ENCODE results near the gene MAML2.

The MAML2 gene

GRCh38 chr11:96221244-96222070, 121.5 kb downstream of the MAML2 start:
- DNase-seq (ENCODE audit: extremely low spot score, insufficient read length, low read depth) (no peak), FAIRE-seq (no peak)

DNA sequence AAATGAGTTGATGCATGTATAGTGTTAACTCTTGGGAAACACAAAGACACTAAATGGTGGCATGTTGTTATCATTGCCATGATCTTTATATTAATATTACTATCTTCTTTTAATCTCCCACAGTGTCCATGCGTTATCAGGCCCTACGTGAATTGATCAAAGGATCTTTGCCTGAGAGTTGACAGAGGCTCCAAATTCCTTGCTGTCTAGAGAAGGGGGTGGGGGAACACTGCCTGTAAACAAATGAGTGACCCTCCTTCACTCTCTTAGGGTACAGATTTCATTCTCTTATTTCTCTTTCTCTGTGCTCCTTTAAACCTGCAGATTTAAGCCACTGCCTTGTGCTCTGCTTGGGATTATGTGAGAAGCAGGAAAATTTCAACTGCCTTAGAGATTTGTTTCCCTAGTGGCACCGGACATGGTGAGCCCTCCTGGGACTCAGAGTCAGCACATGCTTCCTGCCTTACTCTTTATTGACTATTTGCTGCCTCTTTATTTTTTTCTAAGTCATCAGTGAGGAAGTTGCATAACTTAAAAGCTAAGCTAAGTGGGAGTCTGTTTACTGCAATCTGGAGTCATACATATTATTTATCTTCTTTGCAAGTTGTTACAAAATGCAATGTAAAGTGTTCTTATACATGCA, 122.9 kb downstream of the MAML2 start:
- FAIRE-seq (peak; percentile 36), DNase-seq (ENCODE audit: extremely low spot score, insufficient read length, low read depth) (no peak)

GRCh38 chr11:96218901-96219300, 124.1 kb downstream of the MAML2 start:
- no peak for FAIRE-seq
- DNase-seq (ENCODE audit: extremely low spot score, insufficient read length, low read depth): no peak

GRCh38 chr11:96218006-96218405, 125.0 kb downstream of the MAML2 start:
- no peak for DNase-seq (ENCODE audit: extremely low spot score, insufficient read length, low read depth)
- FAIRE-seq: no peak

DNA sequence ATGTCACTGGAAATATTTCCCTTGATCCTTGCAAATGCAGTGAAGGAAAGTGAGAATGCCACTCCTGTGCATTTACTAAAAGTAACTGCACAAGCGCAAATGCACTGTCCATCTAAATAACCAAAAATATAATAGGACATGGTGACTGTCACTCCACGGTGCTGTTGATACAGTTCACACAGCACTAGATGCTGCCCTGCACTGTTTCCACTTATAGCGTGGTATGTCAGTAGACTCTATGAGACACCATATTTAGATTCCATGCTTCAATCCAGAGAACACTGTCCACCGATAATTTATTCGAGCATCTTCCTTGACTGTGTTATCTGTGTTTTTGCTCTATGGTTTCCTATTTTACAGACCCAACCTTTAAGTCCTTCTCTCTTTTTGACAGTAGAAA, 125.8 kb downstream of the MAML2 start:
- FAIRE-seq: no peak
- DNase-seq (ENCODE audit: extremely low spot score, insufficient read length, low read depth): no peak

DNA sequence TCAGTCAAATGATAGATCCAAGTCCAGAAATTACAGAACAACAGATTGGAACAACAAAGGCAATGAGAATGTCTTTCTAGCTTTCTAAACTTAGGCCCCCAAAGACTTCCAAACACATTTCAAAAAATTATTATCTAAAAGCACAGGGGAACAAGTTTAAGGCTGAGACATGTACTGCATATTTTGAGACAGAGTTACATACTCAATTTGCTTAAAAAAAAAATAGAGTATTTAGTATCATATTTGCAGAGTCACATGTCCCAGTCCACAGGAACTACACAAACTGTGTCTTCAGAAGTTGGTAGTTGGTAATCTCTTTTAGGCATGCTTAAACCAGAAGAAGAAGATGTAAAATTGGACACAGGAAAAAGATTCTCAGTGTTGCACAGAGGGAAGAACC, 127.2 kb downstream of the MAML2 start:
- no peak for DNase-seq (ENCODE audit: extremely low spot score, insufficient read length, low read depth)
- no peak for FAIRE-seq

DNA sequence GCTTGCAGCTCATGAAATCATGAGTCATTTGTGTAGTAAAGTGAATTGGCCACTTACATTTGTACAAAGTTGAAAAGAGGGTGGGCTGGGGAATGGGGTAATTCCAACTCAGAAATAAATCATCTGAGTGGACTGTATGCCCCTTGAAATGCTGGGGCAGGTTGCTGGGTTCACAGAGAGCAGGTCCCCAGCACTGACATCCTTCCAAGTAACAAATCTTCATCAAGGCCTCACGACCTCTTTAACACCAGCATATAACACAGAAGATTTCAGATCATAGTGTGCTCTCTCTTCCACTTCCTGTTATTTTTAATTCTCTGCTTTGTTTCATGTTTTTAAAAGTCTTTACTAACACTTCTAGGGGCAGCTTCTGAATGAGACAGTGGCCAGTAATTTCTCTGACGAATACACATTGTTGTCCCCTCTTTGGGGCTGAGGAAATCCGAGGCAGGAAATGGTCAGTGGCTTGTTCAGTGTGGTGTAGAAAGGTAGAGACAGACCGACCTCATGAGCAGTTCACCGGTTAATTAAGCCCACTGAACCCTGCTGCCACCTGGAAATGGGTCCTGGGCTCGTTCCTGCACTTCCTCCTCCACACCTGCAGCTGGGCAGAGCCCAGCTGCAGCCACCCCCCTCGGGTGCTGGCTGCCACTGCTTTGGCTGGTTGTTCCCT, 127.7 kb downstream of the MAML2 start:
- peak; percentile 88 for FAIRE-seq
- DNase-seq (ENCODE audit: extremely low spot score, insufficient read length, low read depth): peak; percentile 18

DNA sequence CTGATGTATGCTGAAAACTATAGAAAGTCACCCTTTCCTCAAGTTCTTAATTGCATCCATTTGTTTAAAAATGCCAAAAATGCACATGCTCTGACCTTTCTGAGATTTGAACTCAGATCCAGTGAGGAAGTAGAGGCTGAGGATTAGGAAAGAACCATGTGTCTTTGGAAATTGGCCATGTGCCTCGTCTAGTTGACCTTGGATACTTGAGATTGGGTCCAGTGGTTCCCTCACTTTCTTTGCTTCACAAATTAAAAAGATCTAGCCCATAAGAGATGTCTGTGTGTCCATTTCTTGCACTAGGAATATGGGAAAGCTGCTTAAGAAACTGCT, 128.3 kb downstream of the MAML2 start:
- no peak for DNase-seq (ENCODE audit: extremely low spot score, insufficient read length, low read depth)
- no peak for FAIRE-seq

DNA sequence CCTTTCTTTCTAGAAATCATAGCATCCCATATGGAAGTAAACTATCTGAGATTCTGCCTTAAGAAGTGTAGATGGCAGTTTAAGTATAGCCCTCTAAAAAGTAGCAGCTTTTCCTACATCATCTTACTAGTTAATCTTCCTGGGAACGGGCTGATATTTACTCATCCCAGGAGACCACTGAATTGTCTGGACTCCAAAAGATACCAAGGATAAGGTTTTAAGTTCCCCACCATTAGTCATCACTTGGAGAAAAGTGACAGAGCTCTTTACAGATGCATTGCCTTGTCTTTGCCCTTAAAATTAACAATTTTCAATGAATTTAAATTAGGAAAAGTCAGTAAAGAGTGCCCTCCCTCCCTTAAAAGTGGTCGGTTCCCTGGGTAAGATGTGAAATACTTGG, 129.5 kb downstream of the MAML2 start:
- DNase-seq (ENCODE audit: extremely low spot score, insufficient read length, low read depth) (no peak), FAIRE-seq (no peak)

- FAIRE-seq (no peak), DNase-seq (ENCODE audit: extremely low spot score, insufficient read length, low read depth) (no peak)
Observed at GRCh38 chr11:96211436-96211835, 131.6 kb downstream of the MAML2 start.

- no peak for DNase-seq (ENCODE audit: extremely low spot score, insufficient read length, low read depth)
Observed at GRCh38 chr11:96207459-96208449, 135.2 kb downstream of the MAML2 start.

GRCh38 chr11:96206955-96207354, 136.0 kb downstream of the MAML2 start:
- FAIRE-seq (no peak), DNase-seq (ENCODE audit: extremely low spot score, insufficient read length, low read depth) (no peak)

More at GRCh38 chr11:96207459-96208449, 135.2 kb downstream of the MAML2 start:
- peak; percentile 29 for FAIRE-seq

DNA sequence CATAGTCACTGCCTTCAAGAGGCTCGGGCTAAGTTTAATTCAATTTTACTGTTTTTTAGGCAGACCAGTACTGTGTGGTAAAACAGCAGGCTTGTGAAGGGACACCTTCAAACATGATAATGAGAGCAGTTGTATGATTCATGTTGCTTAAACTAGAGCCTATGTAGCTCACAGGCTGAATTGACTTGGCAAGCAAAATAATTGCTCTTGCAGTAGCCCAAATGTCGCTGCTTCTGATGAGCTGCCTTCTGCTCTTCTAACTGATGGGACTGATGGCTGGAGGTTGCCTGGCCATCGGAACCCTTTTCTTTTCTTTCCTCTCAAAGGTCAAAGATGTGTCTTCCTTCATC, 137.6 kb downstream of the MAML2 start:
- DNase-seq (ENCODE audit: extremely low spot score, insufficient read length, low read depth) (no peak), FAIRE-seq (no peak)

- DNase-seq (ENCODE audit: extremely low spot score, insufficient read length, low read depth) (no peak), FAIRE-seq (no peak)
Observed at GRCh38 chr11:96204721-96205459, 138.1 kb downstream of the MAML2 start.

GRCh38 chr11:96204366-96204659, 138.7 kb downstream of the MAML2 start:
- no peak for DNase-seq (ENCODE audit: extremely low spot score, insufficient read length, low read depth)
- no peak for FAIRE-seq

DNA sequence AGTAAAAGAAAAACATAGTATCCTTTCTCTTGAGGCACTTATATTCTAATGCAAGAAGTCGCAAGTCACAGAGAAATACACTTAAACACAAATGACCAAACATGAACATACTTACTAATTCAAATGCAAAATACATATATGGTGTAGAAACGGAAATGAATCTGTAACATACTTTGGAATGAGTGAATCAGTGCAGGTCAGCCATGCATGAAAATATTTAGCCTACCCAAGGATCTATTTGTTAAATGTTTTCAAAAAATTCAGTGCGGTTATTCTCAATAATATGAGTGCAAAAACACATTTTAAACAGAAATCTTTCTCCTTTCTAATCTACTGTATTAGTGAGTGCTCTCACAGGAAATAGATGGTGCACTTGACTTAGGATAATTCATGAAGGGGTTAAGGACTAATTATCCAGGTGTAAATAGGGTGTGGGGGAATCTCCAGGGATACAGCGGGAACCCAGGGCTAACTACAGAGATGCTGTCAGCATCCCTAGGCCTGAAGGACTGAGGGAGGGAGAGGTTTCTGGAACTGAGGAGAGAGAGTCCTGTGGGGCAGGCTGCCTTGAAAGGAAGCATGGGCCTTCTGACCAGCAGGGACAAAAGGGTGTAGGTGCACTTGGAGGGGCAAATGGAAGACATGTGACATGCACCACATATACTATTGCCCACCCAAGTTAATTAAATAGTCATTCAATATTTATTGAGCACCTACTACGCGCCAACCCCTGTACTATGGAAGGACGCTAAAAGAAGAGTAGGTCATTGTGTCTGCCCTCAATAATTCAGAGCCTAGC, 139.2 kb downstream of the MAML2 start:
- no peak for DNase-seq (ENCODE audit: extremely low spot score, insufficient read length, low read depth)
- FAIRE-seq: no peak

DNA sequence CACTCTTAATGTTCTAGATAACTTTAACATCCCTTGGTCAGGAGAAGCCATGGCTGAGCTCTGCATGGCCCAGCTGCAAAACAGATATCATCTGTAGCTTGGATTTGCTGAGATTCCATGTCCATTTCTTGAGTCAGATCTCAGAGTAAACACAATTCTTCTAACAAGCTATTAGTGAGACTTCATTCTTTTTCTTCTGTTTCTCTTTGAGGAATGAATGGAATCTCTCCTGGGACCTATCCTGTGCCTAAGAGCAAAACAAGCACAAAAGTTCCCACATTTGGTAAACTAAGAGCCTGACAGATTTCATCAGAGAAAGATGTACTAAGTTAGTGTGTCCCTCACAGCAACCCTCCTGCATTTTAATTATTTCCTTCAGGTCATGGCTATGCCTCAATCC, 142.8 kb downstream of the MAML2 start:
- DNase-seq (ENCODE audit: extremely low spot score, insufficient read length, low read depth) (no peak), FAIRE-seq (no peak)

- FAIRE-seq: no peak
- DNase-seq (ENCODE audit: extremely low spot score, insufficient read length, low read depth): no peak
Observed at GRCh38 chr11:96199563-96200025, 143.4 kb downstream of the MAML2 start.

Measured in GM18507 (cell line).